Middle frontal gyrus (tissue), 1 donor: ENCODE data around the gene HOXB5.

Experiments used
- DNase-seq: peaks from one replicate; pipeline ENCODE4 v3.0.0-alpha.2; 2015; ENCODE audit warnings: low spot score; ENCODE audit errors: extremely low spot score

The HOXB5 gene

GRCh38 chr17:48563385-48563838 is 30.2 kb downstream of the HOXB5 start:
- no peak for DNase-seq

DNA sequence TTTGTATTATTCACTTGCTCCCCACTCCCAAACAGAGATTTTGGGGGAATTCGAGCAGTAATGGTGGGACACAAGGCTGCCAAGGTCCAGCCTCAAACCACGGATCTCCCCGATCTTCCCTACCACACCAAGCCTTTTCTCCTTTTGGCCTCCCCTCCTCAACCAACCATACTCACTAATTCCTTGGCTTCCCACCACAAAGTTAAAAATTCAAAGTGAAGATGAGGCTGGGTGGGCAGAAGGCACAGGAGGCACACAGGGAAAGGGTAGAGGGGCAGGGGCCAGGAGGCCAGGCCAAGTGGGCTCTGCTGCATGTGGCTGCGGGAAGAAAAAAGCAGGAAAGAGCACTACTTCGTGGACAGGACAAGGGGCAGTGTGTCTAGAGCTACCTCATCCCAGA is 30.6 kb downstream of the HOXB5 start:
- DNase-seq: no peak

DNA sequence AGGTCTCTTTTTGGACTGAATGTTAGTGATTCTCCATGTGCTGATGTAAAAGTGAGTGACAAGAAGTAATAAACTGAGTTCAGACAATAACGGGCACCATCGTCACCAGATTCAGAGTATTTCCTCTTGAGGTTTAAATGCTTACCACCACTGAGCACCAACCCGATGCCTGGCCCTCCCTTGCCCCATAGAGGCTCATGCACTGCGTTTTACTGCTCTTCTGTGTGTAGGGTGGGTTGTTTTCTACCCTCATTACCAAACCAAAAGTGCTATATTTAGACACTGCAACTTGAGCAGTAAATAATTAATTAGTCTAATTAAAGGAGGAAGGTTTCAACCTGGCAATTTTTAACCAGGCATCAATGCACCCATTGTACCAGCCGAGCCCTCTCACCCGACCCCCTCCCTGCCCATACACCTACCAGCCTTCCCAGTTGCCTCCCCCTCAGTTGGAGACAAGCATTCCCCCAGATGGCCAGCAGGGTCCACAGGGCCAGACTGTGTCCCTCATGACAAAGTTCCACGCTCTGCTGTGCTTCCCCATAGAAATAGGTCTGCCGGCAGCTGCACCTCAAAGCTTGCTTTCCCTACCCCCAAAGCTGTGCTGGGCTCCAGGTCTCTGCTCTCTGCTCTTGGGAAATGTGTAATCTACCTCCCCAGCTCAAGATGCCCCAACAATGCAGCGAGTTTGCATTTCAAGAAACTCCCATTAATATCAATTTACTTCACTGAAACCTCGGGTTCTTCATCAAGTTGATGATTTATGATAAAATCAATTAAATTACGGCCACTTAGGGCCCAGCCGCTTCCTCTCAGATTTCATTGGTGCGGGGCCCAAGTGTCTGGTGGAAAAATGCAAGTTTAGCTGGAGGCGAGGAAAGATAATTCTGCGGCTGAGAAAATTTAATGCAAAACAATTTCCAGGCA is 31.4 kb downstream of the HOXB5 start:
- DNase-seq: no peak

DNA sequence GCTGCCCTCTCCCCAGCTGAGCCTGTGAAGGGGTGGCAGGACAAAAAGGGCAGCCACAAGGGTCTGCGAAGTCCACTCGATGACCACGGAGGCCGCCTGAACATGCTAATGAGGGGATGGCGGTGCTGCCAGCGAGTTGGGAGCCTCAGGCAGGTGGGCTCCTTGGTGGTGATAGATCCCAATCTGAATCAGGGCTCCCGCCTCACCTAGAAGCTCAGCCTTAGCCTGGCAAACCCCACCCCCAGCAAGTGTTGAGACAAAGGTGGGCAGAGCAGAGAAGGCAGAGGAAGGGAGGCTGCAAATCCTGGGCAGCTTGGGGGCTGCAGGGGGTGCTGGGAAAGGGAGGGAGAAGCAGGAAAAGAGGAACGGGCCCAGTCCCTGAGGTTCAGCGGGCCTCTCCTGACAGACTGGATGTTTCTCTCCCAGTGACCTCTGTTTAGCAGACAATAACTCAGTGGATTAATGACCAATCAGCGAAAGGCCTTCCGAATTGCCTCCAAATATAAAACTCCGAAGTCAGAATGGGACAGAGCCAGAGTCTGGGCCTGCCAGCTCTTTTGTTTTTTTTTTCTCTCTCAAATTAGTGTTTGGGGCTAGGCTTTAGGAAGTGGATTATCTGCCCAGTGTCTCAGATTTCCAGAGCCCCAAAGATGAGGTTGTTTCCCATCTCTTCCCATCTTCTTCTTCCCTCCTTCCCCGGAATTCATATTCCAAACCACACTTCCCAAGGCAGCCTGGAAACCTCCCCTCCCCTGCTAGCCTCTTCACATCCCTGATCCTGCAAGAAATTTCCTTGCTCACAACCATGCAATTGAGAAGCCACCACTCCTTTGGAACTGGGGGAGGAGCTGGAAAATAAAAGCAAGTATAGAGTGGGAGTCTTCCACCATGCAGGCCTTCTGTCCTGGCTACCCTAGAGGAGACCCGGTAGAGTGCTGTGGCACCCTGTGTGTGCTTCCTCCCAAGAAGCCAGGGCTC is 33.5 kb downstream of the HOXB5 start:
- no peak for DNase-seq

DNA sequence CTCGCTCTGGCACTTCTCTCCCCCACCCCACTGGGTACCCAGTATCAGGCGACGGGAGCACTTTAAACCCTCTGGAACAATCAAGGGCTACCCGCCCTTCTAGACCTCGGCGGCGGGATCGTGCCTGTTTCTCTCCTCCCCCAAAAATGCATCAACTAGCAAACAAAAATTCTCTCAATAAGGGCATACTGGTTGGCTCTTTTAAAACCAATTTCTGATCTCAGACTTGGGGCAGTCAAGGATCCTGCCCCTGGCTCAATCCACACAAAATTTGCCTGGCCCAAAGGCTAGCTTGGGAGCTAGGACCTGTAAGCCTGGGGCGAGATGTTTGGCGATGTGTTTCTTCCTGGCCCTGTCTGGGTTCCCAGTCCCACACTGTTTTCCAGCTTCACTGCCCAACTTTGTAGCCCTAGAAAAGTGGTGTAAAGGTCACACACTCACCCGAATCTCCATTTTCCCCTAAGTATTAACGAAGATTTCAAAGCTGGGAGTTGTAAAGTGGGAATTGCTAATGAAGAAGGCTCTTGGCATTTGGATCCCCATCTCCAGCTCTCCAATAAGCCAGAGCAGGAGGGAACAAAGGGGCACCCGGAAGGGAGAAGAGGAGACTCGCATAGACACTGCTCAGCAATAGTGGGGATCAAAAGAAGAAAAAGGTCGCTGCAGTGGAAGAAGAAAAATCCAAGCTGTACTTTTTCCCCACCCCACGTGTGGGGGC is 34.3 kb downstream of the HOXB5 start:
- DNase-seq: no peak

- no peak for DNase-seq
Measured at GRCh38 chr17:48558831-48559121, 34.8 kb downstream of the HOXB5 start.

GRCh38 chr17:48558057-48558830 is 35.3 kb downstream of the HOXB5 start:
- no peak for DNase-seq

- DNase-seq: no peak
Measured at GRCh38 chr17:48556576-48557401, 36.8 kb downstream of the HOXB5 start.

GRCh38 chr17:48556229-48556575 is 37.4 kb downstream of the HOXB5 start:
- no peak for DNase-seq

GRCh38 chr17:48555258-48556228 is 38.0 kb downstream of the HOXB5 start:
- DNase-seq: no peak

DNA sequence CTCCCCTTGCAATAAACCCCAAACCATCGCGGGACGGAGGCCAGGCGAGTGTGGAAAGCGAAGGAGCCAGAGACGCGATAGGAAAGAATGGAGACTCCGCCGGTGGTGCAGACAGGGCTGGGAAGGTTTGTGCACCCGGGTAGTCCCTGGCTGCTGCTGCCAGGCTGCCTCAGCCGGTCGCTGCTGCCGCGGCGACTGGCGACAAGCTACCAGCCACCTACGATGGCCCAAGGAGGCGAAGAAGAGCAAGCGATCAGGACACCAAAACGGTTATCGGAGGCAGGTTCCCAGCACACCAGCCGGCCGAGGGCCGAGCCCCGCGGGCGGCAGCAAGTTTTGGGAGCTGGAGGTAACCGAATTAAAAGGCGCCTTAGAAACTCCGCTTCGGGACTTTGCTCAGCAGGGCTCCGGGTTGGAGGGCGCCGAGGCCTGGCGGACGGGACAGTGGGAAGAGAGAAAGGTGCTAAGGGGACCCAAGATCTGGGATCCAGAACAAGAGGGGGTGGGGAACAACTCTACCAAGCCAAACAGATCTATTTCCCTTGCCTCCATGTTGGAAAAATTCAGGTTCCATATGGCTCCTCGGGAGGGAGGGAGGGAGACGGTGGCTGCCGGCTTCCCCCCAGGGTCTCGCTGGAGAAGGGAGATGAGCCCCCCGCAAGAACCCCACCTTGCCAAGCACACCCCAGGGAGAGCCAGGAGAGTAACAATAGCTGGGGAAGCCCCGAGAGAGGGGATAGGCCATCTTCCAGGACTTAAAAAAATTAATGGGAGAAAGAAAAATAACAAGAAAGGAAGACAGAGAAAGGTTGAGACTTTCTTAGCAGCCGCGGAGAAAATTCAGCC is 38.9 kb downstream of the HOXB5 start:
- DNase-seq: no peak

DNA sequence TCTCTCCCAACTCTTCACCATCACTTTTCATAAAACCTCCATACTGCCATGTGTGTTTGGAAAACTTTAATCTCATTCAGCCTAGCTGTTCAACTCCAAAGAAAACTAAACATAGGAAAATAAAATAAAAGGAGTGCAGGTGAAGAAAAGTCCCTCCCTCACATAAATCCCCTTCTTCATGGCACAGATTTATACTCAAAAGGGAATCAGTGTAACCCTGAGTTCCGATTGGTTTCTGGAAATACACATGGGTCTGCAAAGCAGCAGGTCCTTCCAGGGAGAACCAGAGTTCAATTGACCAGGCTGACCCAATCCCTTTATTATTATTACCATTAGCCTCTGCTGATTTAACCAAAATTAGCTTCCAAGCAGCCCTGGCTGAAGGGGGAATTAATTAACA is 39.8 kb downstream of the HOXB5 start:
- DNase-seq: no peak

GRCh38 chr17:48553190-48553547 is 40.4 kb downstream of the HOXB5 start:
- DNase-seq: no peak

DNA sequence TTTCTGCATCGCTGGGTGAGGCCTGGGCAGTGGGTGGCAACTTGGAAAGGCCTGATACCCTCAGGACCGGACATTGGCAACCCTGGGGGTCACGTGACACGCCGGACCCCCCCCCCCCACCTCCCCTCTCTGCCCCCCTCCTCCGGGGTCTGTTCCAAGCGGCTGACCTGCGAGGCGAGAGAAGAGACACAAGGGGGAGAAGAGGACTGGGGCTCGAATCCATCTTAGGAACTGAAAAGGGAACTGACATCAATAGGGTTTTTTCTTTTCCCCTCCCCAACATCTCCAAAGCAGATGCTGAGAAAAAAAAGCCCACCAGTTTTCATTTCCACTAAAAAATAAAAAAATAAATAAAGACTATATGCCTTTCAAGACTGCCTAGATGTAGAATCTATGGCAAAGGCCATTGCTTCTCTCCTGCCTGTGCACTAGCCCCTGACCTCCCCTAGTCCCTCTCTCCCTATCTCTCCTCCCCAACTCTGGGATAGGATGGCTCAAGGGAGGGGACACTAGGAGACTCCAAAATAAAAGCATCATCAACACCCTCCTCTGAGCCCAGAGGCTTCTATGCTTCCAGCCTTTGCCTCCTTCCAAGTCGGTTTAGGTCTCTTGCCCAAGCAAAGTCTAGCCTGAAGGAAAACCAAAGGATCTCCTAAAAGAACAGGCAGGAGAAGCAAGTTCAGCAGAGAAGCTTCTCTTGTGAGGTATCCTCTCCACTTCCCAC is 41.0 kb downstream of the HOXB5 start:
- DNase-seq: no peak

DNA sequence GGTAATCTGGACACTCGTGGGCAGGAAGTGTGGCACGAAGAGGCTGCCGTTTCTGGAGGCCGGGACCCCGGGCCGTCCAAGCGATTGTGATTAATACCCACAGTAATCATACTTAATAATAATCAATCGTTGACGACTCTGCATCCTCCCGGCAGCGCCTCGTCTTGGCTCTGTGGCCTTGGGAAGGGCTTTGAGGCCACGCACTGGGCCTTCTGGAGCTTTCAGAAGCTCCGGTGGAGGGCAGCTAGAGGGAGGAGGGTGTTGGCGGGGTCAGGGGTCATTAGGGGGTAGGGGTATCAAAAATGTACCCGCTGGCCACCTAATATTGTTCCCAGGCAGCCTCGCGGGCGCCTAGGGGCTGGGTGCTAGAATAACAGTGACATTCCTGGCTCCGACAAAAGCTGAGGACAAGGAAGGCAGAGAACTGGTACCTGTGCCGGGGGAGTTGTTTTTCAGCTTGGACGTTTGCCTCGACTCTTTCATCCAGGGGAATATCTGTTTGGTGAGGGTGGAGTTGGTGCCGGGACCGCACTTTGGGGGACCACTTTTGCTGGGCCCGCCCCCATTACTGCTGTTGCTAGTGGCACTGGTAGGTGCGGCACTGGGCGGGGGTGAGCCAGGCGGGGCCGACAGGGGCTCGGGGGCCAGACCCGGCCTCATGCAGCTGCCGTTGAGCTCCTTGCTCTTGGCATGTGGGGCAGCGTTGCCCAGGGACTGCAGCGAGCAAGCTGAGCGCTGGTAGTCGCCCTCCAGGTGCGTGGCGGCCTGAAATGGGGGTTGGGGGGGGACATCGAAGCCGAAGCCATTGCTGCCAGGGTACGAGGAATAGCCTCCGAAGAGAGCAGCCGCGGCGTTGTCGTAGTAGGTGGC is 41.7 kb downstream of the HOXB5 start:
- DNase-seq: no peak

GRCh38 chr17:48551214-48551555 is 42.4 kb downstream of the HOXB5 start:
- DNase-seq: no peak
